IMR-90 (cell line): ENCODE results near the gene YPEL2.

Experiments
- BHLHE40 ChIP-seq: fragments of 150-350 bp; IDR thresholded peaks from 2 replicates; pipeline ENCODE4 v1.6.1; 2016; ENCODE audit warnings: mild to moderate bottlenecking, low read depth, low read length
- CEBPB ChIP-seq: IDR thresholded peaks from 2 replicates; pipeline ENCODE4 v1.6.1; 2012; ENCODE audit warnings: low read depth, low read length, improper control_type of control experiment
- CTCF ChIP-seq: conservative IDR thresholded peaks from 2 replicates; pipeline ENCODE4 v1.5.1; 2012; ENCODE audit warnings: mild to moderate bottlenecking, low read depth, low read length, improper control_type of control experiment
- MXI1 ChIP-seq: IDR thresholded peaks from 2 replicates; pipeline ENCODE4 v1.6.1; 2012; ENCODE audit warnings: low read depth, mild to moderate bottlenecking, low read length, moderate library complexity, borderline replicate concordance
- POLR2A ChIP-seq: IDR thresholded peaks from 2 replicates; pipeline ENCODE4 v1.6.1; 2012; ENCODE audit warnings: mild to moderate bottlenecking, low read depth, low read length
- RAD21 ChIP-seq: IDR thresholded peaks from 2 replicates; pipeline ENCODE4 v1.6.1; 2012; ENCODE audit warnings: low read length, improper control_type of control experiment
- SMC3 ChIP-seq: fragments of 150-350 bp; IDR thresholded peaks from 2 replicates; pipeline ENCODE4 v1.6.1; 2016; ENCODE audit warnings: low read depth, mild to moderate bottlenecking, antibody characterized with exemption, low read length, moderate library complexity
- USF2 ChIP-seq: fragments of 150-350 bp; IDR thresholded peaks from 2 replicates; pipeline ENCODE4 v1.6.1; 2017; ENCODE audit warnings: mild to moderate bottlenecking, antibody characterized with exemption, low read length, low read depth

- no peak for TF ChIP-seq CTCF
- no peak for TF ChIP-seq RAD21
- no peak for TF ChIP-seq POLR2A
- no peak for TF ChIP-seq SMC3
- no peak for TF ChIP-seq BHLHE40
- no peak for TF ChIP-seq USF2
- no peak for TF ChIP-seq MXI1
- TF ChIP-seq CEBPB = no peak
Observed at GRCh38 chr17:59347975-59348391, 16.5 kb downstream of the YPEL2 start.
